A549 treated with dexamethasone at 1 μM for 4 hours (cell line): ENCODE results near the gene MFAP2. TPM values are rescaled to one million over a fixed set of nuclear protein-coding genes. Genes with fewer than 3 reads are reported as not detected.

Experiments
- total RNA-seq: library from RNA; stranded (reverse); fragments of 200-300 nt; extraction: Qiagen RNA extraction; gene quantifications from 5 replicates; pipeline ENCODE4 v1.2.3, GENCODE V29; 2022

Gene MFAP2, protein sequence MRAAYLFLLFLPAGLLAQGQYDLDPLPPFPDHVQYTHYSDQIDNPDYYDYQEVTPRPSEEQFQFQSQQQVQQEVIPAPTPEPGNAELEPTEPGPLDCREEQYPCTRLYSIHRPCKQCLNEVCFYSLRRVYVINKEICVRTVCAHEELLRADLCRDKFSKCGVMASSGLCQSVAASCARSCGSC
- total RNA-seq: 0.57 to 2.0 TPM (median 1.3 TPM) in 5 replicates

DNA sequence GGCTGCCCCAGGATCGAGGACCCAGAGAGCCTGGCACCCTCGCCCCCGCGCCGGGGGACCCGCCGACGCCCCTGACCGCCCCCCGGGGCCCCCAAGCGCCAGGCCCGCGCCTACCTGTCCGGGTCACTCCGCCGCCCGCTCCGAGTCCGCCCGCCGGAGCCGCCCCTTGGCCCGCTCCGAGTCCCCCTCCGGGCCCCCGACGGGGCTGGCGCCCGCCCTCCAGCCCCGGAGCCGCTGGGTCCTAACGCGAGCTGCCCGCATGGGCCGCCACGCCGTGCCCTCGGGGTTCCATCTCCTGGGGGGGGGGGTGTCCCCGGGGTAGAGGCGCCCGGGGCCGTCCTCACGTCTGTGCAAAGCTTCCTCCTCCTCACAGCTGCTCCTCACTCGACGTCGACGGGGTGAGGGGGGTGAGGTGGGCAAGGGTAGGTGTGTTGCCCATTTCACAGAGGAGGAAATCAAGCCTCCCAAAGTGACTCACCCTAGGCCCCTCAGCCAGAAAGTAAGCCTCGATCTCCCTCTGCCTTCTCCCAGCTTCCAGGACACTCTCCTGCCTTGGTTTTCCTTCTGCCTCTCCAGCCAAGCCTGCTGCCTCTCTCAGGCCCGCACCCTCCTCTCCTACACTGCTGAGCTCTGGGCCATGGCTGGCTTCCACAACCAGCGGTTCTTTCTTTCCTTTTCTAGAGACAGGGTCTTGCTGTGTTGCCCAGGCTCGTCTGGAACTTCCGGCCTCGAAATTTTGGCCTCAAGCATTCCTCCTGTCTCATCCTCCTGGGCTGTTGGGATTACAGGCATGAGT is at the start of gene MFAP2:
Gene MFAP2, minus strand, starts transcription at position 148 of the 796 bp plus-strand sequence. CDS start 2,347 bp downstream, outside the sequence.

DNA sequence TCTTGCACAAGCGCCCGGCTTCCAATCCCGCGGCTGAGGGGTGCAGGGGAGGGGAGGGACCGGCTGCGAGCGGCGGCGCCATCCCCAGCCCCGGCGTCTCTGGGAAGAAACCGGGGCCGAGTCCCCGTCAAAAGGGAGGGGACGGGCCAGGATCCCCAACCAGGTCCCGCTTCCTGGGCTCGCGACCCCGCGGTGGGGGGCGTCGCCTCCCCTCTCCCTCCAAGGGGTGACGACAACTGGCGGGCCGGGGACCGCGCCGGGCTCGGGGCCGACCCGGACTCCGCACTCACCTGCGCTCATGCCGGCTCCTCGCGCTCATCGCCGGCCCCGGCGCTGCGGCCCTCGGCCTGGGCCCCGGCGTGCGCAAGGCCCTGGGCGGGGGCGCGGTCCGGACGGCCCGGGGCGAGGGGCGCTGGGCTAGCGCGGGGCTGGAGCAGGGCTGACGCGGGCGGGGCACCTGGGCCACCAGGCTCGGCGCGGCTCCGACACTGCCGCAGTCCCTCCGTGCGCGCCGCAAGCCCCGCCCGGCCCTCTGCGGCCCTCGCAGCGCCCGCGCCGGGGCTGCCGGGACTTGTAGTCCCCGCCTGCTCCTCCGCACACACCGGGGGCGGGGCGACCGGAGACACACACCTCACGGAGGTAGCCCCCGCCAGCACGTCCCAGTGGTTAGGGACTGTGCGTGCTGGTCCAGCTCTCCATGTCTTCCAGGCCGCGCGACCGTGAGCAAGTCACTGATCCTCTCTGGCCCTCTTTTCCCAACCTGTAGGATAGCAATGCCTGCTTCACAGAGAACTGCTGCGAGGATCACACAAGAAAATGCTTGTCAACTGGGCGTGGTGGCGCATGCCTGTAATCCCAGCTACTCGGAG is 31.3 kb upstream of the MFAP2 start, which contains the start of gene ATP13A2:
Gene ATP13A2, minus strand, starts transcription at position 490 of the 869 bp plus-strand sequence. Its CDS starts 190 bp downstream, at position 300.

Other genes starting within 250 kb of the MFAP2 start
- gene RNU1-4, start 240.1 kb downstream of the MFAP2 start, total RNA-seq: 10.6 TPM in 1 of 5 replicates, not detected in the others
- gene RNU1-2, start 84.6 kb downstream of the MFAP2 start, total RNA-seq: 10.6 TPM in 1 of 5 replicates, not detected in the others
- 4.6 to 9.6 TPM (median 7.7 TPM) in 5 replicates for gene CROCC, start 58.7 kb downstream of the MFAP2 start, total RNA-seq
- 25.1 to 33.3 TPM (median 29.6 TPM) in 5 replicates for gene ATP13A2, start 31.3 kb upstream of the MFAP2 start, total RNA-seq
- 102 to 109 TPM (median 107 TPM) in 5 replicates for gene SDHB, start 73.4 kb upstream of the MFAP2 start, total RNA-seq
- gene PADI2, start 138.8 kb upstream of the MFAP2 start, total RNA-seq: 0.72 to 1.4 TPM (median 1.2 TPM) in 5 replicates
- gene PADI1, start 224.5 kb upstream of the MFAP2 start, total RNA-seq: 0.79 to 1.7 TPM (median 0.99 TPM) in 5 replicates